GM19455 (cell line): ENCODE data around the gene TMOD4.

Experiments
- ATAC-seq: cut with Tn5 transposase; IDR thresholded peaks from one replicate; pipeline ENCODE4 v1.9.1; 2021; ENCODE audit not compliant: unreplicated experiment

The TMOD4 gene

DNA sequence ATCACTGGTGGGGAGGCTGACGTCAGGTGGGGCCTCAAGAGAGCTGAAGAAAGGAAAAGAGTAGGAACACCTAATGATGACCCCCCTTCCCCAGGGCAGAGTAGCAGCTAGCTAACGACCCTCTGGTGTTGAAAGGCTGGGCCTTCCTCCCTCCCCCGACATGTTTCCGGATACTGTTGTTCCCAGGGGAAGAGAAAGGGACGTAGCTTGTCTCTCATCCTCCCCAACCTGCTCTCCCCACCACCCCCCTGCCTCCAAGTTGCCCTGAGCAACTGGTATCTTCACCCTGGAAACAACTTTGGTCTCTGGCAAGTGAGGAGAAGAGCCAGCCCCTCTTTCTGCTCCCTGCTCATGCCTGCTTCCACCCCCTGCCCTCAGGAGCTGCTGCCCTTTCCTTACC lies 31.8 kb downstream of the TMOD4 start:
- ATAC-seq: no peak

GRCh38 chr1:151143057-151143435 lies 32.7 kb downstream of the TMOD4 start:
- ATAC-seq: no peak

GRCh38 chr1:151142411-151143056 lies 33.2 kb downstream of the TMOD4 start:
- ATAC-seq: no peak

- no peak for ATAC-seq
These were observed 38.0 kb downstream of the TMOD4 start for GRCh38 chr1:151137789-151138188.

- no peak for ATAC-seq
These were observed 40.1 kb downstream of the TMOD4 start for GRCh38 chr1:151135433-151136385.

- ATAC-seq: no peak
These were observed 40.8 kb downstream of the TMOD4 start for GRCh38 chr1:151134991-151135390.

DNA sequence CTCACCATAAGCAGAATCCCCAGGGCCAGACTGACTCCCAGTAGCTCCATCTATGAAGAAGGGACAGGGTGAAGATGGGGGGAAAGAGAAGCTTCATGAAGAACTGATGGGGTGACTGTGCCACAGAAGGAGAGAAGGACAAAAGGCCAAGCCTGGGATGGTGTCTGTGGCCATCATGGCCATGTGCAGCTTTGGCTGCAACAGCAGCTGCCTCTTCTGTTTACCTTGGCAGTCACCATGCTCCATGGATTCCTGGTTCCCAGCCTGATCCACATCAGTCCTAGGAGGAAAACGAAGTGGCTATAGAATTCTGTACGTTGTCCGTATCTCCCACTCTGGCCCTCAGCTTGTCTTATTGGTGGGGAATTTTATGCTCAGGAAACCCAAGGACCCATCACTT lies 41.4 kb downstream of the TMOD4 start:
- no peak for ATAC-seq

DNA sequence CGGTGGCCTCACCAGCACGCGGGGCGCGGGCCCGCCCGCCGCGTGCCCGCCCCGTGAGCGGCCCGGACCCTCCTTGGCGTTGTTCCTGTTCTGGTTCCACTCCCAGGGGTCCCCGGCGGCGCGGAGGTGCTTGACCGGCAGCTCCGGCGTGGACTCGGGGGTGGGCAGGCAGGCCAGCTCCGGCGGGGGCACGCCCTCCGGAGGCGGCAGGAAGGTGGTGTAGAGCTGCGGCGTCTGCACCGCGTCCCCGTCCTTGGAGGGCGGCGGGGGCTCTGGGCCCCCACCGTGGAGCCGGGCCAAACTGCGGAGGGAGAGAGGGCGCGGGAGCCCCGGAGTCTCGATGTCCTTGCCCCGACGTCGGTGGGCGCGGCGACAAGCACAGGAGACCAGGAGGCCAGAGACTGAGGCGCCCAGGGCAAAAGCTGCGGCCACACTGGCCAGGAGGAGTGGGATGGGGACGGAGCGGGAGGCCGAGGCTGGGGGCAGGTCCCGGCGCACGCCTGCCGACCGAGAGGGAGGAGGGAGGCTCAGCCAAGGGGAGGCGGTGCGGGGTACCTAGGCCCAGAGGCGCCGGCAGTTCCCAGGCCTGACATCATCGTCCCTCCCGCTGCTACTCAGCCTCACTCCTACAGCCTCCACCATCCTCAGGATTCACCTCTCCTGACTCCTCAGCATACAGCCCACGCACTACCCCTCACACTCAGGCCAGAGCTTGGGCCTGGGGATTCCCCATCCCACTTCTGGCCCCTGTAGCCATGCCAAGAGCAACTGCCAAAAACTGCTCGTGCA lies 42.6 kb downstream of the TMOD4 start:
- ATAC-seq: no peak

GRCh38 chr1:151132335-151133017 lies 43.3 kb downstream of the TMOD4 start:
- no peak for ATAC-seq

GRCh38 chr1:151131701-151132334 lies 44.0 kb downstream of the TMOD4 start:
- no peak for ATAC-seq

- no peak for ATAC-seq
These were observed 44.7 kb downstream of the TMOD4 start for GRCh38 chr1:151130987-151131586.

DNA sequence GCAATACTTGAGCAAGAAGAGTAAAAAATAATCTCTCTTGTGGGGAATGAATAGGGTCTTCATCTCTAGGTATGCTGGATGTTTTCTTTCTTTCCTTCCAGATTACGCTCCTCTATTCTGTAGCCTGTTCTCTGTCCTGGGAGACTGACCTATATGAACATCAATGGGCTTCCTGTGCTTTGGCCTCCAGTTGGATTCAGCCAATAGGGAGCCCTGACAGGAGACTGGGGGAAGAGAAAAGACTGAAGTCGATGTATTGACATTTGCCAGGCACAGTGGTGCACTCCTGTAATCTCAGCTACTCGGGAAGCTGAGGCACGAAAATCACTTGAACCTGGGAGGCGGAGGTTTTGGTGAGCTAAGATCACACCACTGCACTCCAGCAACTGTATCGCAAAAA lies 47.0 kb downstream of the TMOD4 start:
- ATAC-seq: no peak

DNA sequence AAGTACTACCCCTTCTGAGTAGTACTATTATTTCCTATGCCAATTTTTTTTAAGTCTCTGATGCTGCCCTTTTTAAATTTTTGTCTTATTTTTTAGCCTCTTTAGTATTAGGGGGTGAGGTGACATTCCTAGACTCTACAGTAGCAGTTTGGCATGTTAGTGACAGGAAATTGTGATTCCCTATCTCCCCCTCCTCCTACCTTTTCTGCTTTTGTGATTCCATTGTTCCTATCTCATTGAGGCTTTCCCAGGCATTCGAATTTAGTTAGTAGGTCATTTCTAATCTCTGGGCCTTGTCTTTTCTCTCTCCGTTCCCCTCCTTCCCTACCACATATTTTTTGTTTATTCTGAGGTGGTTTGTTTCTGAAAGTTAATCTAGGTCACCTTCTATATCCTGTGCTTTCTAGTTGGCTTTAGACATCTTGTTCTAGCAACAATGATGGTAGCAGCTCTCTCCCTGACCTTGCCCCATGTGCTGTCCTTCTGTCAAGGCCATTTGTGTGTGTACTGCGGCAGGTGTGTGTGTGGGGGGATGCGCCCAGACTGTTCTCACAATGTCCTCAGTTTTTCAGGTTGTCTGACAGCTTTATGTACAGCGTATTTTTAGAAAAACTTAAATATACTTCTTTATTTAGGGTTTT lies 50.9 kb downstream of the TMOD4 start:
- no peak for ATAC-seq
